Calu3 (cell line): ENCODE measurements around the gene ZPLD1. TPM values are rescaled to one million over a fixed set of nuclear protein-coding genes. Genes with fewer than 3 reads are reported as not detected.

Experiments
- BruUV-seq: library from RNA; stranded (reverse); fragments of 400-500 nt; replicated peaks from 2 replicates; lab custom pipeline; 2021; lab: Mats Ljungman, UMichigan
- CTCF ChIA-PET: fragments of 300-600 bp; sonication (Branson Sonifier 250); formaldehyde crosslinking; loops from one replicate; lab custom pipeline; 2022; ENCODE audit warnings: antibody characterized with exemption; lab: Charles Lee
- DNase-seq: peaks from one replicate; pipeline ENCODE4 v3.0.0; 2022
- H3K27ac Mint-ChIP-seq: one replicate; pipeline ENCODE4 v1.8.0; 2022; ENCODE audit warnings: mixed read lengths; ENCODE audit not compliant: unreplicated experiment
- H3K27me3 Mint-ChIP-seq: one replicate; pipeline ENCODE4 v1.8.0; 2022; ENCODE audit warnings: mixed read lengths; ENCODE audit not compliant: unreplicated experiment
- H3K36me3 Mint-ChIP-seq: one replicate; pipeline ENCODE4 v1.8.0; 2022; ENCODE audit warnings: mild to moderate bottlenecking, moderate library complexity, mixed read lengths; ENCODE audit not compliant: insufficient read depth, unreplicated experiment
- H3K4me1 Mint-ChIP-seq: one replicate; pipeline ENCODE4 v1.8.0; 2022; ENCODE audit warnings: mild to moderate bottlenecking, low read depth, mixed read lengths; ENCODE audit not compliant: unreplicated experiment
- H3K4me3 Mint-ChIP-seq: one replicate; pipeline ENCODE4 v1.8.0; 2022; ENCODE audit warnings: mild to moderate bottlenecking, low read depth, moderate library complexity, mixed read lengths; ENCODE audit not compliant: unreplicated experiment
- H3K9me3 Mint-ChIP-seq: one replicate; pipeline ENCODE4 v1.8.0; 2022; ENCODE audit warnings: low read depth, mixed read lengths; ENCODE audit not compliant: unreplicated experiment
- intact Hi-C: fragments of 100-400 bp; cut with micrococcal nuclease; formaldehyde crosslinking; loops from one replicate; pipeline ENCODE4 v1.10.0; 2022; ENCODE audit not compliant: unreplicated experiment
- total RNA-seq: library from RNA; stranded (reverse); gene quantifications from 2 replicates; pipeline ENCODE4 v1.2.3, GENCODE V29; 2022
- TF ChIP-seq, protein P1 (sequence below): fragments of 200-600 bp; IDR thresholded peaks from one replicate; pipeline ENCODE4 v1.8.0; 2022; ENCODE audit warnings: antibody characterized with exemption; ENCODE audit not compliant: unreplicated experiment

The ZPLD1 gene
- total RNA-seq, 1 experiment from 2014 or later = 0.64 TPM

DNA sequence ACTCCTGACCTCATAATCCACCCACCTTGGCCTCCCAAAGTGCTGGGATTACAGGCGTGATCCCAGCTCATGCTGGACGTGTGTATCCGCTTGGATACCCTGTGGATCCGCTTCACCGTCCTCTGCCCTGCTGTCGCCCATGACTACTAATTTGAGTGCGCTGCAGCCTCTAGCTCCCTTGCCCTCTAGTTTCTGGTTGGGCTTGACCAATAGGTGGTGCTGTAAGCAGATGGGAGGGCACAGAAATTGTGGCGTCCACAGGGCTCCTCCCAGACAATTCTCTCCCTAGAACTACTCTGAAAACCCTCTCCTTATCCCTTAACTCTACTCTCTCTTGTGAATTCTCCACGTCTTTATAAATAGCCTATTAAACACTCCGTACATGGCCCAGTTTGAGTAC is 36.2 kb downstream of the ZPLD1 start:
- no peak for DNase-seq
- Mint-ChIP-seq H3K9me3 (peaks cover 2% of the 10 kb centered on the region), H3K4me1 (peaks cover 6% of the 10 kb centered on the region), H3K27me3 (no peaks in the 10 kb centered on the region), H3K36me3 (no peaks in the 10 kb centered on the region), H3K27ac (no peak overlapping the region), H3K4me3 (no peak overlapping the region)
- CTCF ChIA-PET = no interaction called here
- intact Hi-C loops = no loop called here
- TF ChIP-seq, protein P1, sequence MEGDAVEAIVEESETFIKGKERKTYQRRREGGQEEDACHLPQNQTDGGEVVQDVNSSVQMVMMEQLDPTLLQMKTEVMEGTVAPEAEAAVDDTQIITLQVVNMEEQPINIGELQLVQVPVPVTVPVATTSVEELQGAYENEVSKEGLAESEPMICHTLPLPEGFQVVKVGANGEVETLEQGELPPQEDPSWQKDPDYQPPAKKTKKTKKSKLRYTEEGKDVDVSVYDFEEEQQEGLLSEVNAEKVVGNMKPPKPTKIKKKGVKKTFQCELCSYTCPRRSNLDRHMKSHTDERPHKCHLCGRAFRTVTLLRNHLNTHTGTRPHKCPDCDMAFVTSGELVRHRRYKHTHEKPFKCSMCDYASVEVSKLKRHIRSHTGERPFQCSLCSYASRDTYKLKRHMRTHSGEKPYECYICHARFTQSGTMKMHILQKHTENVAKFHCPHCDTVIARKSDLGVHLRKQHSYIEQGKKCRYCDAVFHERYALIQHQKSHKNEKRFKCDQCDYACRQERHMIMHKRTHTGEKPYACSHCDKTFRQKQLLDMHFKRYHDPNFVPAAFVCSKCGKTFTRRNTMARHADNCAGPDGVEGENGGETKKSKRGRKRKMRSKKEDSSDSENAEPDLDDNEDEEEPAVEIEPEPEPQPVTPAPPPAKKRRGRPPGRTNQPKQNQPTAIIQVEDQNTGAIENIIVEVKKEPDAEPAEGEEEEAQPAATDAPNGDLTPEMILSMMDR = peak; percentile 13
- no TSS peak for BruUV-seq

DNA sequence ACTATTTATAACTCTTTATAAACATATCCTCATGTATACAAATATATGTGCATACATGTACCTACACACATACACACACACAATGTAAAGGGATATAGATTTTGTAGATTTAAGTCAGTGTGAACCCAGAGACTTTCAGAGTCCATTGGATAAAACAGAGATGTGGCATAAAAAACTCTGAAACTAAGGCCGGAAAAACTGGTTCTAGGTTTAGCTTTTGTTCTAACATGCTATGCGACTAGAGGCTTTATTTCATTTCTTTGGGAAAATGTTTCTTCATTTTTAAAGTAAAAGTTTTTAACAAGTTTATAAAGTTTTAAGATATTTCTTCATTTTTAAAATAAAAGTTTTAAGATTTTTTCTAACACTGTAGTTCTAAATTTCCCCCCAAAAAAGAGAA is 36.7 kb downstream of the ZPLD1 start:
- H3K4me1 Mint-ChIP-seq = peaks cover 10% of the 10 kb centered on the region
- intact Hi-C loops = no loop called here
- no peak for DNase-seq

DNA sequence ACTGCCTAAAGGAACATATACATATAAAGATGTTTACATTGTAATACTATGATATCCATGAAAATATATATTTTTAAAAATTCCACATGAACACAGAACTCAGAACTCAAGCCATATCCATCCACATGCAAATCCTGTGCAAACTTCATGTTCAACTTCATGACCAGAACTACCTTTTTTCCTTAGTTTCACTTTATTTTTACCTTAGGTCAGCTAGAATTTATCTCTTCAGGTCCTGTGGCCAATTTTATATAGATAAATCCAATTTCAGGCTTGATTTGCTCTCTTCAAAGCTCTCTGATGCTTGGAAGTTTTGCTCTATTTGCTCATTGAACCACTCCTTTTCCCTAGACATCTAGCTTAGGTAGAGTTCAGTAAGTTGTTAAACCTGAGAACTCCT is 38.8 kb downstream of the ZPLD1 start:
- no TSS peak for BruUV-seq
- peaks cover 2% of the 10 kb centered on the region for H3K9me3 Mint-ChIP-seq
- CTCF ChIA-PET = no interaction called here
- TF ChIP-seq, protein P1 = no peak
- no peak overlapping the region for H3K27ac Mint-ChIP-seq
- H3K36me3 Mint-ChIP-seq = no peaks in the 10 kb centered on the region
- H3K4me1 Mint-ChIP-seq = peaks cover 17% of the 10 kb centered on the region
- H3K27me3 Mint-ChIP-seq = no peaks in the 10 kb centered on the region
- DNase-seq = no peak
- H3K4me3 Mint-ChIP-seq = no peak overlapping the region
- intact Hi-C loops = no loop called here

More for the DNA sequence above, 36.7 kb downstream of the ZPLD1 start:
- CTCF ChIA-PET = no interaction called here
- no peaks in the 10 kb centered on the region for H3K27me3 Mint-ChIP-seq
- H3K9me3 Mint-ChIP-seq = peaks cover 2% of the 10 kb centered on the region
- H3K36me3 Mint-ChIP-seq = no peaks in the 10 kb centered on the region
- no peak overlapping the region for H3K4me3 Mint-ChIP-seq
- H3K27ac Mint-ChIP-seq = no peak overlapping the region
- no TSS peak for BruUV-seq
- TF ChIP-seq, protein P1 = no peak

DNA sequence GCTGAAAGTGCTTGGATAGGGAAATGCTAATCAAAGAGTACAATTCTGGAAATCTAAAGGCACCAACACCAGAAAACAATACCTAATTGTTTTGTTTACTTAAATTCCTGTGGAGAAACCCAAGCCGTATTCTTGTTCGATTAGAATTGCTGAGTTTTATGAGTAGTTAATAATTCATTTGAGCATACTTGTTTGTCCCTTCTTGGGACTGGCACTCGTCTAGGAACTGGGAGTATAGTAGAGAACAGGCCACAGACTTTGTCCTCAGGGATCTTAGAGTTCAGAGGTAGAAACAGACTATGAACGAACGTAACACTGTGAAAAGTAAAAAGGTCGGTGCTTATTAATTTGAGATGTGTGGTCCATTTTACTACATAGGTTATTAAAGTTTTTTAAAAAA is 39.4 kb downstream of the ZPLD1 start:
- Mint-ChIP-seq H3K27me3 (no peaks in the 10 kb centered on the region), H3K36me3 (no peaks in the 10 kb centered on the region), H3K9me3 (peaks cover 2% of the 10 kb centered on the region), H3K27ac (no peak overlapping the region), H3K4me1 (peaks cover 17% of the 10 kb centered on the region), H3K4me3 (no peak overlapping the region)
- no peak for DNase-seq
- intact Hi-C loops = no loop called here
- no TSS peak for BruUV-seq
- CTCF ChIA-PET = no interaction called here
- TF ChIP-seq, protein P1 = no peak
